ENCODE results near the gene ITPK1.

DNA sequence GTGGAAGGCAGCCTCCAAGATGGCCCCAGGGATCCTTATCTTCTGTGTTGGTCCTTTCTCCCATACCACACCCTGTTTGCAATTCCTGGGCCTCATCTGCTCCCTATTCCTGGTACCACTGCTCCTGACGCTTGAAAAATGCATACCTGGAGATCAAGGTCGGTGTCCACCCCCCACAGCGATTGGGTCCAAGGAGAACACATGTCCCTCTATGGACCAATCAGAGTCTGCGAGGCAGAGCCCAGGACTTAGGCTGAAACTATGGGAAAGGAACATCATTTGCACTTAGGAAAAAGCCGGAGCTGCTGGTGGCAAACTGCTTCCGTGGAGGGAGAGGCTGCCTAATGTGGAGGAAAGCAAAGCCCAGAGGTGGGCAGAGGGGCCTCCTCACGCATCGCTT, 33.3 kb upstream of the ITPK1 start:
- TF ChIP-seq, protein P1, sequence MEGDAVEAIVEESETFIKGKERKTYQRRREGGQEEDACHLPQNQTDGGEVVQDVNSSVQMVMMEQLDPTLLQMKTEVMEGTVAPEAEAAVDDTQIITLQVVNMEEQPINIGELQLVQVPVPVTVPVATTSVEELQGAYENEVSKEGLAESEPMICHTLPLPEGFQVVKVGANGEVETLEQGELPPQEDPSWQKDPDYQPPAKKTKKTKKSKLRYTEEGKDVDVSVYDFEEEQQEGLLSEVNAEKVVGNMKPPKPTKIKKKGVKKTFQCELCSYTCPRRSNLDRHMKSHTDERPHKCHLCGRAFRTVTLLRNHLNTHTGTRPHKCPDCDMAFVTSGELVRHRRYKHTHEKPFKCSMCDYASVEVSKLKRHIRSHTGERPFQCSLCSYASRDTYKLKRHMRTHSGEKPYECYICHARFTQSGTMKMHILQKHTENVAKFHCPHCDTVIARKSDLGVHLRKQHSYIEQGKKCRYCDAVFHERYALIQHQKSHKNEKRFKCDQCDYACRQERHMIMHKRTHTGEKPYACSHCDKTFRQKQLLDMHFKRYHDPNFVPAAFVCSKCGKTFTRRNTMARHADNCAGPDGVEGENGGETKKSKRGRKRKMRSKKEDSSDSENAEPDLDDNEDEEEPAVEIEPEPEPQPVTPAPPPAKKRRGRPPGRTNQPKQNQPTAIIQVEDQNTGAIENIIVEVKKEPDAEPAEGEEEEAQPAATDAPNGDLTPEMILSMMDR (IDR thresholded peaks at IDR 0.05) = no peak
- TF ChIP-seq SIN3A (IDR thresholded peaks at IDR 0.05; ENCODE audit: borderline replicate concordance, insufficient read depth, low read depth, low read length) = no peak
- TF ChIP-seq, protein P2, sequence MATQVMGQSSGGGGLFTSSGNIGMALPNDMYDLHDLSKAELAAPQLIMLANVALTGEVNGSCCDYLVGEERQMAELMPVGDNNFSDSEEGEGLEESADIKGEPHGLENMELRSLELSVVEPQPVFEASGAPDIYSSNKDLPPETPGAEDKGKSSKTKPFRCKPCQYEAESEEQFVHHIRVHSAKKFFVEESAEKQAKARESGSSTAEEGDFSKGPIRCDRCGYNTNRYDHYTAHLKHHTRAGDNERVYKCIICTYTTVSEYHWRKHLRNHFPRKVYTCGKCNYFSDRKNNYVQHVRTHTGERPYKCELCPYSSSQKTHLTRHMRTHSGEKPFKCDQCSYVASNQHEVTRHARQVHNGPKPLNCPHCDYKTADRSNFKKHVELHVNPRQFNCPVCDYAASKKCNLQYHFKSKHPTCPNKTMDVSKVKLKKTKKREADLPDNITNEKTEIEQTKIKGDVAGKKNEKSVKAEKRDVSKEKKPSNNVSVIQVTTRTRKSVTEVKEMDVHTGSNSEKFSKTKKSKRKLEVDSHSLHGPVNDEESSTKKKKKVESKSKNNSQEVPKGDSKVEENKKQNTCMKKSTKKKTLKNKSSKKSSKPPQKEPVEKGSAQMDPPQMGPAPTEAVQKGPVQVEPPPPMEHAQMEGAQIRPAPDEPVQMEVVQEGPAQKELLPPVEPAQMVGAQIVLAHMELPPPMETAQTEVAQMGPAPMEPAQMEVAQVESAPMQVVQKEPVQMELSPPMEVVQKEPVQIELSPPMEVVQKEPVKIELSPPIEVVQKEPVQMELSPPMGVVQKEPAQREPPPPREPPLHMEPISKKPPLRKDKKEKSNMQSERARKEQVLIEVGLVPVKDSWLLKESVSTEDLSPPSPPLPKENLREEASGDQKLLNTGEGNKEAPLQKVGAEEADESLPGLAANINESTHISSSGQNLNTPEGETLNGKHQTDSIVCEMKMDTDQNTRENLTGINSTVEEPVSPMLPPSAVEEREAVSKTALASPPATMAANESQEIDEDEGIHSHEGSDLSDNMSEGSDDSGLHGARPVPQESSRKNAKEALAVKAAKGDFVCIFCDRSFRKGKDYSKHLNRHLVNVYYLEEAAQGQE (IDR thresholded peaks at IDR 0.05; ENCODE audit: insufficient read depth in 1 of 2, low read depth in 2 of 2, low read length in 1 of 2) = no peak
- TF ChIP-seq POLR2AphosphoS5 (IDR thresholded peaks at IDR 0.05; ENCODE audit: low read depth, low read length) = no peak

Measured in Panc1 (cell line).